ENCODE results near the gene ITPR3. TPM values are rescaled to one million over a fixed set of nuclear protein-coding genes. Genes with fewer than 3 reads are reported as not detected.
A peak's percentile ranks its signal among the peaks of the same experiment; 100 is the strongest.

Gene ITPR3
- total RNA-seq, 1 donor from 2014 or later, result 0.34 TPM

- Mint-ChIP-seq H3K4me1 (ENCODE audit: low read depth, unreplicated experiment) (peaks cover 9% of the 10 kb centered on the region), H3K27me3 (ENCODE audit: unreplicated experiment) (peaks cover 5% of the 10 kb centered on the region), H3K9me3 (ENCODE audit: unreplicated experiment) (peaks cover 3% of the 10 kb centered on the region), H3K36me3 (ENCODE audit: unreplicated experiment) (no peaks in the 10 kb centered on the region), H3K4me3 (ENCODE audit: unreplicated experiment) (no peak overlapping the region), H3K27ac (ENCODE audit: unreplicated experiment) (no peak overlapping the region)
- no peak for DNase-seq
- TF ChIP-seq, protein P1, sequence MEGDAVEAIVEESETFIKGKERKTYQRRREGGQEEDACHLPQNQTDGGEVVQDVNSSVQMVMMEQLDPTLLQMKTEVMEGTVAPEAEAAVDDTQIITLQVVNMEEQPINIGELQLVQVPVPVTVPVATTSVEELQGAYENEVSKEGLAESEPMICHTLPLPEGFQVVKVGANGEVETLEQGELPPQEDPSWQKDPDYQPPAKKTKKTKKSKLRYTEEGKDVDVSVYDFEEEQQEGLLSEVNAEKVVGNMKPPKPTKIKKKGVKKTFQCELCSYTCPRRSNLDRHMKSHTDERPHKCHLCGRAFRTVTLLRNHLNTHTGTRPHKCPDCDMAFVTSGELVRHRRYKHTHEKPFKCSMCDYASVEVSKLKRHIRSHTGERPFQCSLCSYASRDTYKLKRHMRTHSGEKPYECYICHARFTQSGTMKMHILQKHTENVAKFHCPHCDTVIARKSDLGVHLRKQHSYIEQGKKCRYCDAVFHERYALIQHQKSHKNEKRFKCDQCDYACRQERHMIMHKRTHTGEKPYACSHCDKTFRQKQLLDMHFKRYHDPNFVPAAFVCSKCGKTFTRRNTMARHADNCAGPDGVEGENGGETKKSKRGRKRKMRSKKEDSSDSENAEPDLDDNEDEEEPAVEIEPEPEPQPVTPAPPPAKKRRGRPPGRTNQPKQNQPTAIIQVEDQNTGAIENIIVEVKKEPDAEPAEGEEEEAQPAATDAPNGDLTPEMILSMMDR (IDR thresholded peaks at IDR 0.05; ENCODE audit: partially characterized antibody, unreplicated experiment), result no peak
These were observed 29.6 kb upstream of the ITPR3 start for GRCh38 chr6:33591424-33592032.

DNA sequence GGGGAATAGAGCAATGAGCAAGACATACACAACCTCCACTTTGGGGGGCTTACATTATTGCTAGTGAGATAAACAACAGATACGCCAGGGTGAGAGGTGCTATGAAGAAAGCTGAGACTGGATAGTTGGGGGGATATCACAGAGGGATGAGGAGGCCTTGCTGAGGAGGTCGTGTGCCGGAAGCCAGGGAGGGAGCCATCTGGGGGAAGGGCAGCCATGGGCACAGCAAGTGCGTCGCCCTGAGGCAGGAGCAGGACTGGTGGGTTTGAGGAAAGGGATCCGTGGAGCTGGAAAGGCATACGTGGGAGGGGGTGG, 28.9 kb upstream of the ITPR3 start:
- TF ChIP-seq, protein P1 (IDR thresholded peaks at IDR 0.05; ENCODE audit: partially characterized antibody, unreplicated experiment), result no peak
- H3K36me3 Mint-ChIP-seq (ENCODE audit: unreplicated experiment), result no peaks in the 10 kb centered on the region
- peaks cover 3% of the 10 kb centered on the region for H3K9me3 Mint-ChIP-seq (ENCODE audit: unreplicated experiment)
- peaks cover 5% of the 10 kb centered on the region for H3K27me3 Mint-ChIP-seq (ENCODE audit: unreplicated experiment)
- H3K27ac Mint-ChIP-seq (ENCODE audit: unreplicated experiment), result no peak overlapping the region
- no peak overlapping the region for H3K4me3 Mint-ChIP-seq (ENCODE audit: unreplicated experiment)
- H3K4me1 Mint-ChIP-seq (ENCODE audit: low read depth, unreplicated experiment), result peaks cover 9% of the 10 kb centered on the region
- DNase-seq, result no peak

GRCh38 chr6:33592595-33593413, 28.3 kb upstream of the ITPR3 start:
- DNase-seq, result peak; percentile 70
- TF ChIP-seq, protein P1 (IDR thresholded peaks at IDR 0.05; ENCODE audit: partially characterized antibody, unreplicated experiment), result no peak
- H3K36me3 Mint-ChIP-seq (ENCODE audit: unreplicated experiment), result no peaks in the 10 kb centered on the region
- no peak overlapping the region for H3K27ac Mint-ChIP-seq (ENCODE audit: unreplicated experiment)
- H3K4me3 Mint-ChIP-seq (ENCODE audit: unreplicated experiment), result peak overlapping the region; percentile 75
- peaks cover 5% of the 10 kb centered on the region for H3K27me3 Mint-ChIP-seq (ENCODE audit: unreplicated experiment)
- peaks cover 9% of the 10 kb centered on the region for H3K4me1 Mint-ChIP-seq (ENCODE audit: low read depth, unreplicated experiment)
- H3K9me3 Mint-ChIP-seq (ENCODE audit: unreplicated experiment), result peaks cover 3% of the 10 kb centered on the region

DNA sequence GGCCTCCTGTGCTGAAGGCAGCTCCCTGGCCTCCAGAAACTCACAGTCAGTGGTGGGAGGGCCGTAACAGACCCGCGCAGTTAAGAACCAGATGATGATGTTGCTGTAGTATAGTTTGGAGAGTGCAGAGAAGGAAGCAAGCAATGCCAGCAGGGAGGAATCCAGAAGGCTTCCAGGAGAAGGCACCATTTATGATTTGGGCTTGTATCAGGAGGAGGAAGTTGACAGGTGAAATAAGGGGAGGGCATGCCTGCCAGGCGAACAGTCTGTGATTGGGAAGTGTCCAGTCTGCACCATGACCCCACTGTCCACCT, 27.8 kb upstream of the ITPR3 start:
- Mint-ChIP-seq H3K9me3 (ENCODE audit: unreplicated experiment) (peaks cover 3% of the 10 kb centered on the region), H3K4me3 (ENCODE audit: unreplicated experiment) (peak overlapping the region; percentile 75), H3K4me1 (ENCODE audit: low read depth, unreplicated experiment) (peaks cover 9% of the 10 kb centered on the region), H3K27ac (ENCODE audit: unreplicated experiment) (no peak overlapping the region), H3K36me3 (ENCODE audit: unreplicated experiment) (no peaks in the 10 kb centered on the region), H3K27me3 (ENCODE audit: unreplicated experiment) (peaks cover 5% of the 10 kb centered on the region)
- no peak for DNase-seq
- TF ChIP-seq, protein P1 (IDR thresholded peaks at IDR 0.05; ENCODE audit: partially characterized antibody, unreplicated experiment), result no peak

All from glutamatergic neuron (in vitro differentiated cells).